ENCODE results near the gene SMS.

DNA sequence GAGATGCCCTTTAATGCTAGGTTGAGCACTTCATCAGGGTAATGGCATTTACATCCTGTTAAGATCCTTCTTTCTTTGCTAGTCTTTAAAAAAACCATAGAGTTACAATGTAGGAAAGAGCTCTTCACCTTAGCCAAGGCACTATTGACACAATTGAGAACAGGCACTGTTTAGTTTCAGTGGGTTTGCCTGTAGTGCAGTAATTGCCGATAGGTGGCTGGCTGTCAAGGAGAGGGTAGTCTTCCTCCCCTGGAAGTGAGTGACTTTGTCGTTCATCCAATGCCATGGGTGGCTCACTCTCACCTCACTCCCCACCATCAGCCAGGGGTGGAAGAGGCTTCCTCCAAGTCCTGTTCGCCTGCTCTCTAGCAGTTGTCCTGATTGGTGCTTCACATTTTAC is 34.7 kb downstream of the SMS start:
- TF ChIP-seq POLR2A (IDR thresholded peaks at IDR 0.05; ENCODE audit: low read depth, low read length) (no peak), TCF12 (IDR thresholded peaks at IDR 0.05; ENCODE audit: low read depth, low read length) (no peak), MYC (IDR thresholded peaks at IDR 0.05; ENCODE audit: insufficient read depth, insufficient read length, insufficient replicate concordance, low read length, severe bottlenecking) (no peak), RCOR1 (conservative IDR thresholded peaks at IDR 0.05; ENCODE audit: low read depth, low read length) (no peak), BACH1 (IDR thresholded peaks at IDR 0.05; ENCODE audit: borderline replicate concordance) (no peak), SMC3 (IDR thresholded peaks at IDR 0.05; ENCODE audit: borderline replicate concordance, low read length) (no peak)
- TF ChIP-seq, protein P1, sequence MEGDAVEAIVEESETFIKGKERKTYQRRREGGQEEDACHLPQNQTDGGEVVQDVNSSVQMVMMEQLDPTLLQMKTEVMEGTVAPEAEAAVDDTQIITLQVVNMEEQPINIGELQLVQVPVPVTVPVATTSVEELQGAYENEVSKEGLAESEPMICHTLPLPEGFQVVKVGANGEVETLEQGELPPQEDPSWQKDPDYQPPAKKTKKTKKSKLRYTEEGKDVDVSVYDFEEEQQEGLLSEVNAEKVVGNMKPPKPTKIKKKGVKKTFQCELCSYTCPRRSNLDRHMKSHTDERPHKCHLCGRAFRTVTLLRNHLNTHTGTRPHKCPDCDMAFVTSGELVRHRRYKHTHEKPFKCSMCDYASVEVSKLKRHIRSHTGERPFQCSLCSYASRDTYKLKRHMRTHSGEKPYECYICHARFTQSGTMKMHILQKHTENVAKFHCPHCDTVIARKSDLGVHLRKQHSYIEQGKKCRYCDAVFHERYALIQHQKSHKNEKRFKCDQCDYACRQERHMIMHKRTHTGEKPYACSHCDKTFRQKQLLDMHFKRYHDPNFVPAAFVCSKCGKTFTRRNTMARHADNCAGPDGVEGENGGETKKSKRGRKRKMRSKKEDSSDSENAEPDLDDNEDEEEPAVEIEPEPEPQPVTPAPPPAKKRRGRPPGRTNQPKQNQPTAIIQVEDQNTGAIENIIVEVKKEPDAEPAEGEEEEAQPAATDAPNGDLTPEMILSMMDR (IDR thresholded peaks at IDR 0.05 in 2 of 3, conservative IDR thresholded peaks at IDR 0.05 in 1 of 3; ENCODE audit: control insufficient read depth in 2 of 3, extremely low read depth in 1 of 3, insufficient read depth in 1 of 3, low read depth in 3 of 3, low read length in 3 of 3), result no peak
